CD4-positive, alpha-beta T cell treated with Interleukin-15 for 1 hour (primary cell): ENCODE measurements around the gene TRAF3.

ENCODE experiments used
- DNase-seq: peaks from one replicate; pipeline ENCODE4 v3.0.0-alpha.2; 2020

The TRAF3 gene

DNA sequence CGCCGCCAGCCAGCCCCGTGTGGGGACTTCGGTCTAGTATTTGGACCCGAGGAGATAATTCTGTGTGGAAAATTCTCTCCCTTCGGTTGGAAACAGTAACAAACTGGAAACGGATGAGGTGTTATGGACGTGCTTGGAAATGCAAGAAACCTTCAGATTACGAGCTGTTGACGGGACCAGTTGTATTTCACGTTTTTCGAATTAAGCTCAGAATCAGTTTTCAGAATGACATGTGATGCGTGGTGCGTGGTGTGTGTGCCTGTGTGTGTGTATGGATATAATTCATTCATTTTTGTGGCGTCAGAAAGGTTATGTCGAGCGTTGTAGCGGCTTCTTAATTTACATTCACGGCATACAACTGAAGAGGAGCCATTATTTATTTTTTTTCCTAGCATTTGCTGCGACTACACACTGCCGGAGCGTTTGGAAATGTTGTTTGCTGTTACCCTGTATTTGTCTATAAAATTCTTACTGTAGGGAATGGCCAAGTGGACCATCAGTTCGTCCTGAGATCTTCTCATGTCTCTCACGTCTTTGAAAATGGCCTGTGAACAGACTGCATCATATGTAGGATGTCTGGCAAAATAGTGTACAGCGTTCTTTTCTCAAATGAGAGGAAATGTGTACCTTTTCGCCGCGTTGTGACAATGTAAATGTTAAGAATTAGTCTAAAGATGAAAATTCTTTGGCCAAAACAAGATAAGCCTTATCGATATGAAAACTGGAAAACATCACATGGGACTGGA, 1.3 kb downstream of the TRAF3 start:
- DNase-seq, result no peak

DNA sequence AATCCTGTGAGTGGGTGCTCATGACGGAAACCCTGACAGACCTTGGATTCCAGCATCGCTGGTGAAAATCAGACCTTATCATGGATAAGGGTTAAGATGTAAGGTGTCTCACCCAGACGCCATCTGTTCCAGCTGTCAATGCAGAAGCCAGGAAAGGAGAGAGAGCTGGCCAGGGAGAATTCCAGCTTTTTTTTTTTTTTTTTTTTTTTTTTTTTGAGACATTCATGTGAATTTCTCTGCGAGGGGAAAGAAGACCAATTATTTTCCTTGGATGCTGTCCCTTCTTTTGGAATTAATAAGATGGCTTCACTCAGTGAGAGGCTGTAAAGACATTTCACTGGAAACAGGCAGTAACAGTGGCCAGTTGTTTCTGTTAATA, 1.8 kb downstream of the TRAF3 start:
- DNase-seq, result no peak

DNA sequence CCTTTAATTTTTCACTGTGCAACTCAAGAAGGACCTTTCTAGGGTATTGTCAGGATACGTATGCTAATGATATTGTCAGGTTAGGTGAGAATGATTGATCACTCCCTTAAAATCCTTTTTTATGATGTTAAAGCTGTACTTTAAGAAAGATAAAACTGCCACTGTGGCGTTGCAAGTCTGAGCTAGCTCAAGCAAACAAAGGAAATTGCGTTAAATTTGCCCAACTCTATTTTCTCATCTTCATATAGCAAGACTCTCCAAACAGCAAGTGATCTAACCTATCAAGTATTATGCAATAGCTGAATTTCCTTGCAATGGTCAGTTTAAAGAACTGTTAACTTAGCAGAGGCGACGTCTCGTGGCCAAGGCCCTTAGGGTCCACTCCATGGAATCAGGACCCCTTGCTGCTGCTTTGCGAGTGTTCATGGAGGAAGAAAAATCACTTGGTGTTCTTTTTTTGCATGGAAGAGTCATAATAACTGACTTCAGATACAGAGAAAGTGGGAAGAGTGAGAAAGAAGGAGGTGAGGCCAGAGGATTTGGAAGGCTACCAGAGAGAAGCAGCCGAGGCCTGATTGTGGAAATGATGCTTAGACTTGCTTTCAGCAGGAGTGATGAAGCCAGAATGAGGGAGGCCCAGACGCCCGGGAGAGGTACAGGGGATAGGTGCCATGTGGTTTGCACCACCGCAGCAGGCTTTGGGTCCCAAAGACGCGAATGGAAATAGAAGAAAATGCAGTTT, 2.5 kb downstream of the TRAF3 start:
- DNase-seq, result no peak

DNA sequence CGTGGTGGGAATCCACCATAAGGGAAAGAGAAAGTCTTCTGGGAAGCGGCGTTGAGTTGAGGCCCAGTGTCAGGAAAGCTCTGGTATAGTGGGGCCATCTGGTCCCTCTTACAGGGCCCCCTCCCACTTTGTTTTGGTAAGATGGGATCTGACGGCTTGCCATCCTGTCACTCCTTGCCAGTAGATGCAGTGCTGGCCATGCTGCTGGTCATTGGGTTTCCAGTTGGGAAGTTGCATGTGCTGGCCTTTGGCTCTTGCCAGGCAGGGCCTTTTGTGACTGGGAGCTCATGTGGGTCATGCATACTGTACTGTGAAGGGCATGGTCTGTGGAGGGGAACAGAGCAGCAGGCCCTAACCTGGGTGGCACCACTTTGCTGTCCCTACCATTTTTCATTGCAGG, 3.8 kb downstream of the TRAF3 start:
- no peak for DNase-seq

DNA sequence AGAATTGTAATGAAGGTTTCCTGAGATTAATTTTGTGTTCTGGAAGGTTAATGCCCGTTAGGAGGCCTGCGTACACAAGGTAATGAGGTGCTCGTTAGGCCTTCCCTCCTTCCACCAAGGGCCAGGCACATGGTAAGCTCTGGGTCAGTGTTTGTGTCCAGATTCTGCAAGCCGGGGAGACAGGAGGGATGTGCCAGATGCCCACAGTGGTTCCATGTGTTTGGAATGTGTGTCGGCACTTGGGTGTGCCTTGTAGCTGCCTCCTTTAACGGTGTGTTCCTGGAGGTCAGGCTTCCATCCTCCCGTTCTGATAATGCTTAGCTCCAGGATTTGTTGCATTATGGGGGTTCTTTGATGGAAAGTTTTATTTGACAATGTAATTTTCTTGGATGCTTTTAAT, 5.7 kb downstream of the TRAF3 start:
- DNase-seq, result no peak

DNA sequence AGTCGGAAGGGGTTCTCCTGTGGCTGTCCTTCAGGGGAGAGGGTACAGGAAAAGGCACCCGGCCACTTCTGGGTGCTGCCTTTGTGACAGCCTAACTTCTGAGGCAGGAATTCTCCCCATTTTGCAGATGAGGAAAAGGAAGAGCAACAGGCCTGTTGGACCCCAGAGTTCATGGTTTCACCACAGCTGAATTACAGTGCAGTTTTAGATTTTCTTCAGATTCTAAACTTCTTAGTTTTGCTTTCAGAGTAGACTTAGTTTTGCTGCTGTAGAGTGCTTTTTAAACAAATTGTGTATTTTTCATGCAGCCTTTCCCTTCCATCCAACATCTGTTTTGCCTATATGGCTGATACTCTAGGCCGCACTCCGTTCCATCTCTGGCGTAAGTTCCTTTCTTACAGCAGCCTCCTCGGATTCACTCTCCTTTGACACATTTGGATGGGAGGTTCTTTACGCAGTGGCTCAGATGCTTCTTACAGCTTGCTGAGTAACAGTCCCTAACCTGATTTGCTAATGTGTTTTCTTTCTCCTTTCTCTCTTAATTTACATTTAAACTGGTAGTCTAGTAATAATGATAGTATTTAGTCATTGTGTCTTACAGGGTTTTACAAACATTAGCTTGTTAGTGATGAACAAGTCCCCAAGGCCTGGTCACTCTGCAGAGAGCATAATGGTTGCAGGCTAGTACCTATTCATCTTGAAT, 7.8 kb downstream of the TRAF3 start:
- no peak for DNase-seq

DNA sequence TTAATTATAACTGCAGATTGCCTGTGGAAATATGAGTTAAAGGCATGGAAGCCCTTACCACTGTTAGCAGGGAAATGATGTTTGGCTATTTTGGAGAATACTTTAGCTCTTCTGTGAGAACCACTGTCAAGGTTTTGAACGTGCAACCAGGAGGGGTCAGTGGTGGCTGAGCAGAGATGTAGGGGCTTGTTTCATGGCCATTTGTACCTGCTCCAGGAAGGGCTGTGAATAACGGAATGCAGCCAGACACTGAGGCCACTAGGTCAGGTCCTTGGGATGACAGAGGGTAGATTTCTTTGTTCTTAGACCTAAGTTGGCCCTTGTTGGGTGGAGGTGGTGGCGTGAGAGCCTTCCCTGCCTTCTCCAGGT, 8.3 kb downstream of the TRAF3 start:
- DNase-seq, result no peak

DNA sequence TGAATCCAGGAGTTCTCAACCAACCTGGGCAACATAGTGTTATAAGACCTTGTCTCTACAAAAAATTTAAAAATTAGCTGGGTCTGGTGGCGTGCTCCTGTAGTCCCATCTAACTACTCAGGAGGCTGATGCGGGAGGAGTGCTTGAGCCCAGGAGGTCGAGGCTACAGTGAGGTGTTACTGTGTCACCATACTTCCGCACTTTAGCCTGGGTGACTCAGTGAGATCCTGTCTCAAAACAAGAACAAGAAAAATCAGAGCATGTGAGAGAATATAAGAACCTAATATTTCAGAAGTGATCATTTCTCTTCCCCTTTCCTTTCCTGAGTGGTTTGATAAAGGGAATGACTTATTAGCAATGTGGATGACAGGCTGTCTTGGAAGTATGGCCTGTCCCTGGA, 9.5 kb downstream of the TRAF3 start:
- DNase-seq, result no peak

DNA sequence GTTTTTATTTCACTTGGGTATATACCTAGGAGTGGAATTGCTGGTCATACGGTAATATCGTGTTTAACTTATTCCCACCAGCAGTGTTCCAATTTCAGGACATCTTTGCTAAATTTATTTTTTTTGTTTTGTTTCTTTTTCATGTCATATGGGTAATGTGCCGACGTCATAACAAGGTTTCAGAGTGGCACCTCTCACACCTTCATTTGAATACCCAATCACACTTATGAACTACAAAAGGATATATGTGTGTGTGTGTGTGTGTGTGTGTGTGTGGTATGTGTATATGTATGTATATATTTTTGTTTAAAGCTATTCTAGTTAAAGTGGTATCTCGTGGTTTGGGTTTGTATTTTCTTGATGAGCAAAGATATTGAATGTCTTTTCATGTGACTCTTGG, 12.1 kb downstream of the TRAF3 start:
- DNase-seq, result no peak

DNA sequence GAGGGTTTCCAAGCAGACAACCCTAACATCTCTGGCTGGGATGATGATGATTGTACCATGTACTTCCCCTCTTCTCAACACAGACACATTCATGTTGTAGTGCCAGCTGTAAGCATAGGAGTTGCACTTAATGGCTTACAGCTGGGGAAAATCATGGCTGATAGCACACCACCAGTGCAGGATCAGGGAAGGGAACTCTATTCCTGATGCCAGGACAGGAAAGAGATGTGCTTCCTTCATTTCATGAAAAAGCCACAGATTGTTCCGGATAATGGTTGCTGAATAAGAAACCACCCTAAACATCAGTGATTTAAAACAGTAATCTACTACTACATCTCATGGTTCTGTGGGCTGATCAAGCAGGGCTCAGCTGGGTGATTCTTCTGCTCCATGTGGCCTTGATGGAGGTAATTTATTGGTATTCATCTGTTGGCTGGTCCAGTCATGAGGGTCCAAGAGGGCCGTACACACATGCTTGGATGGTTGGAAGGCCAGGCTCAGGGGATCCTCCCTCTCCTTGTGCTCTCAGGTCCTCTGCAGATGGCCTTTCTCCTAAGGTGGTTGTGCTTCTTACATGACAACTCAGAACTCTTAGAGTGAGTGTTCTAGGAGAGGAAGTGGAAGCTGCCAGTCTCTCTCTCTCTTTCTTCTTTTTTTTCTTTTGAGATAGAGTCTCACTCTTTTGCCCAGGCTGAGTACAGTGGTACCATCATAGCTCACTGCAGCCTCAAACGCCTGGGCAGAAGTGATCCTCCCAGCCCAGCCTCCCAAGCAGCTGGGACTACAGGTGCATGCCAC, 16.5 kb downstream of the TRAF3 start:
- DNase-seq, result no peak

DNA sequence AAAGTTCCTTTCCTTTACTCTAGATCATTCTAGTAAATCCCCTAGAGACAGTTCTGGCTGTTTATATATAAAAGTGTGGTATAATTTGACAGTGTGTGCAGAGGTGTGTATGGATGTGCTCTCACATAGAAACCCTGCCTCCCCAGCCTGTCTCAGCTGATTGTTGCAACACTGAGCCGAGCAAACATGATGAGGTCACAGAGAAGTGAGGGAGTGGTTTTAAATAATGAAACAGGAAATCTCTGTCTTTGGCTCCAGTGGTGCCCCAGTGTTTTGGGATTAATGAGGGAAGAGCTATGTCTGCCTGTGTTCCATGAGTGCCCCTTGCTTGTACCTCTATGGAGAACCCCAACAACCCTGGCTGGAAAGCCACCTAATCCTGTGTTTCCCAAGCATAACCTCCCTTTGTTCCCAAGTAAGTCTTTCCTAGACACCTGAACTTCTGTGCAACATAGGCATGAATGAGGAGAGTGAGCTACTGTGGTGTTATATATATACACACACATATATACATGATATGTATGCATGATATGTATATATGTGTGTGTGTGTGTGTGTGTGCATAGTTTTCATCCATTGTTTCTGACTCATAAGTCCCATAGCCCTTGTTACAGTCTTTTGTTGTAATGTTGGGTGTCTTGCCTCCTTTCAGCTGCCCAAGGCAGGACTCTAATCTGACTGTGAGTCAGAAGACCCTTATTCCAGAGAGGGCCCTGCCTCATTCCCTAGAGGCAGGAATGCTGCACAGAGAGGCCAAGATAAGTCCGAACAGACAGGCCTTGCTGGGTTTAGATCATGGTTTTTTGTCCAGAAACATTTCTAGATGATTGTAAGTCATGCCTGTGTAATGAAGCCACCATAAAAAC, 18.0 kb downstream of the TRAF3 start:
- peak; percentile 52 for DNase-seq

DNA sequence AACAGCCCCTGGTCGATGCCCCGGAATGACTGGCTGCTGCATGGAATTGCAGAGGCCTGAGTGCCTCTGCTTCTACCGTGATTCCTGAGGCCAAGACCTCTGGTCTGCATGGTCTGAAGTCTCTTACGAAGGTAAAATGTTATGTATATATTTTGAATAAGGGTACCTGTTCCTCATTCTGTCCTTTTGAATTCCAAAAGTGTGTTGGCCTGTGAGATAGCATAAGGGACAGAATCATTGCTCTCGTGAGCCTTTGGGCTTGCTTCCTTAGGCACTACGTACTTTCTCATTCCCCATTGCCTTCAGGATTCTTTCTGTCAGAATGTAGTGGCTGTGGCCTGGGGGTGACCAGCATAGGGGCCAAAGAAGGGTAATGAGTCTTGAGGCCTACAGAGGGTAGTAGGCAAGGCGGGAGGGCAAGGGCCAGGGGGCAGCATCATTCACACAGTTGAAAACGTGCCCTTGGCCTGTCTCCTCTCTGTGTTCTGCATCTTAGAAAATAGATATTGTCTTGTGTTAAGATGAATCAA, 19.5 kb downstream of the TRAF3 start:
- no peak for DNase-seq

DNA sequence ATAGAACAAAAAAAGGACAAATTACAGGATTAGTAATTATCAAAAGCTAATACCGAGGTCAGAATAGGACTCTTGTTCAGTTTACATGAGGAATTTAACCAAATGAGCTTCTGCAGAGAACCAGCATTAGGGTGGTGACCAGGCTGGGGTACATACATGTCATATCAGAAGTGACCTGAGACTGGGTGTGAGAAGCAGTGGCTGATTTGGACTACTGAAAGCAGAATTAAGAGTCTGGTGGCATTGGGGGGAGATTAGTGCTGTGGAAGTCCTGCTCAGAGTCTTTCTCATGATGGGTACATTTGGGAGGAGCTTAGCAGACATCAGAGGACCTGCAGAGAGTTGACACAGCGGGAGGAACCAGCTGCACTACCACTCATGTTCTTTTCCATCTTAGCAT, 21.7 kb downstream of the TRAF3 start:
- no peak for DNase-seq

DNA sequence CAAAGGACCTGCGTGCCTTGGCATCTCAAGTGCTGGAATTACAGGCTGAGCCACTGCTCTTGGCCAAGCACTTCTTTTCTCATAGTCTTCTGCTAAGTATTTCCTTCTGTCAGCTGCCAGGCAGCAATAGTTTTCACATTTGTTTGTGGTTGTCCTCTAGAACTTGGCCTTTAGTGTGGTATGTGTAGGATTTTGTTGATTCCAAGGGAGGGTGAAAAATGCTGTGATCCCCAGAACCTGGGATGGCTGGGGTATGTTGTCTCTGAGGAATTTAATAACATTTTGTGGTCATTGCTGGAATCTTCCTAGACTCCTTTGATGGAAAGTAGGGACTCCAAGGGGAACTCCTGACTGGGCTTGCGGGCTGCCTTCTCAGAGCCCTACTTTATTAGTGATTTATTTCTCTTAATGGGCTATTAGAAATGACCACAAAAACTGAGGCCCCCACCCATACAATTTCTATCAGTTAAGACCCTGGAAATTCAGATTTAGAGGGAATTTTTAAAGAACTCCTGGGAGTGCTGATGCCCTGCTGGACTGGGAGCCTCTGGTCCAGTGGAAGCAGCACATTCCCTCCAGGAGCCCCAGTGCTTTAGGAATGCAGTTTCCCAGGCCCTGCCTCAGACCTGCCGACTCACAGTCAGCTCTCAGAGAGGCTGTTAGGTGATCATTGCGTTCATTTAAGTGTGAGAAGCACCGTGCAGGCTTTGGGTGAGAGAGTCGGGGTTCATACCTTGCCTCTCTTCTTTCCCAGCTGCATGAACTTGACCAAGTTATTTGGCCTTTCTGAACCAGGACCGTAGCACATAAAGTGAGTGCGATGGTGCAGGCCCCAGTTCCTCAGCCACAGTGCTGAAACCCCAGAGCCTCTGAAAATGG, 22.7 kb downstream of the TRAF3 start:
- DNase-seq, result no peak

DNA sequence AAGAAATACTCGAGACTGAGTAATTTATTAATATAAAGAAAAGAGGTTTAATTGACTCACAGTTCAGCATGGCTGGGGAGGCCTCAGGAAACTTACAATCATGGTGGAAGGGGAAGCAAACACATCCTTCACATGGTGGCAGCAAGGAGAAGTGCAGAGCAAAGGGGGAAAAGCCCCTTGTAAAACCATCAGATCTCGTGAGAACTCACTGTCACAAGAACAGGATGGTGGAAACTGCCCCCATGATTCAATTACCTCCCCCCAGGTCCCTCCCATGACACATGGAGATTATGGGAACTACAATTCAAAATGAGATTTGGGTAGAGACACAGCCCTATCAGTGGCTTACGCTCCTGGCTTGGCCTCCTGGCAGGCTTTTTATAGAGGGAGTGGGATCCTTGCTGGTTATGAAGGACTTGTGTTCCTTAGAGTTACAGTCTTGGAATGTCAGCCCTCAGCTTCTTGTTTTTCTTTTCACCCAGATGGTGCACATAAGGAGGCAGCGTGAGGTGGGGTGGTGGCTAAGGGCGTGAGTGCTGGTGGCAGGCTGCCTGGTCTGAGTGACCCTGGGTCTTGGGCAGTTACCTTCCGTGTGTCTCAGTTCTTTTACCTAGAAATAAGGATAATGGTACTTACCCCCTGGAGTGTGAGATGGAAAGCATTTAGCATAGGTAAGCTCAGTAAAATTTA, 25.7 kb downstream of the TRAF3 start:
- DNase-seq, result no peak

DNA sequence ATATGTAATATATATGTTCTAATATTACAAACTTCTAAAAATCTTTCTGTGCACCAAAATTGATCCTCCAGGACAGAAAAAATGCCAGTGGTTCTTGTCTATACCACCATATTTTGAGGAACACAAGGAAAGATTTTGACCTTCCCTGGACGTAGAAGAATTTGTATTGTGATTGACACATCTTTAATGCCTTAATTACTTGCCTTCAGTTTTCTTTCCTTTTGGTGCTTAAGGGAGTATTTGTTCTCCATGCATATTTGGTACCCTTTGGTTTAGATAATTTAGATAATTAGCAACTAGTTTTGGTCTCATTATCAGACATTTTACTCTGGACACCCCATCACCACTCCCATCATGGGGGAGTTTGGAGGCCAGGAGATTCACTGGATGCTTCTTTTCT, 27.6 kb downstream of the TRAF3 start:
- no peak for DNase-seq

DNA sequence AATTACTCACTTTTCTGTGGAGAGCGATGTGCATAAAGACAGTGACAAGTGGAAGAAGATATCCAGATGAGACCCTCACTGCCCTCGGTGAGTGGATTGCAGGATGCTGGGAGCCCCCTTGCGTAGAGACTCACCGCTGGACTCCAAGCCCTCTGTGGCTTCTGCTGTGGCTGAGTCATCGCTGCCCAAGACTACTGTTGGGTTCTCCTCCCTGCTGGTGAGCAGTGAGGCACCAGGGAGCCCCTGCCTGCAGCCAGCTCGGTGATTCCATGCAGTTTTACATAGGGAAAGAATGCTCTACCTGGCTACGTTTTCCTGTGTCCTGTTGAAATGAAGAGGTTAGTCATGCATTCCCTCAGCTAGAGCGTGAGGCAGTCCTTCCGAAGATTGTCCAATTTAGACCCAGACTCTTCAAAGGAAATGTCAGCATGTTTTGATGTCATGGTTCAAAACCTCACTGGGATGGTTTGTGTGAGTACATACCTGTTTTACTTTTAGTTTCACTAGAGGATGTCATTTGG, 28.2 kb downstream of the TRAF3 start:
- no peak for DNase-seq

DNA sequence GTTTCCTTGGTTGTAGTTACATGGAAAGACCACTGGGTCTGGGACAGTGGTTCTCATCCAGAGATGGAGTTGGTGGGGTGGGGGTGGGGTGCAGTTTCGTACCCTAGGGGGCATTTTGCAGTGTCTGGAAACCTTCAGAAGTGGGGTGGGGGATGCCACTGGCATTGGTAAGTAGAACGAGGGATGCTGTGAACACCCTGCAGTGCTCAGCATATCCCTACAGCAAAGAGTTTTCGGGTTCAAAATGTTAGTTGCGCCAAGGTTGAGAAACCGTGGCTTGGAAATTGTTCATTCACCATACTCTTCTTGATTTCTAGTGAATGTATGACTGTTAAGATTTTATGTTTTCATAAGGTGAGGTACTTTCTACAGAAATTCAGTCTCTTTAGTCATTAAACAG, 28.7 kb downstream of the TRAF3 start:
- no peak for DNase-seq

DNA sequence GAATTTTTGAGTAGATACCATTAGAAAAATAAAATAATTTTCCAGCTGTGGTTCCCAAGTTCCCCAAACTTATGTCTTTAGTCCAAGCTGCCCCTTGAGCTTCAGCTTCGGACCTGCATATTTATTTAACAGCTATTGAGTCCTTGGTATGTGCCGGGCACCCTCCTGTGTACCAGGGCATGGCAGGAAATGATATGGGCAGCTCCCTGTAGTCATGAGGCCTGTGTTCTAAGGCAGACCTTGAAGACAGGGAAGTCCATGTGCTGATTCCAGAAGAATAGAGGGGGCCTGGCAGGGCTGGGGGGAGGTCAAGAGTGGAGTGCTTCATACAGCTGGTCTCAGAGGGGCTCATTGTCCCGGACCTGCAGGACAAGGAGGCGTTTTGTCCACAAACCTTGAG, 29.2 kb downstream of the TRAF3 start:
- DNase-seq, result no peak

DNA sequence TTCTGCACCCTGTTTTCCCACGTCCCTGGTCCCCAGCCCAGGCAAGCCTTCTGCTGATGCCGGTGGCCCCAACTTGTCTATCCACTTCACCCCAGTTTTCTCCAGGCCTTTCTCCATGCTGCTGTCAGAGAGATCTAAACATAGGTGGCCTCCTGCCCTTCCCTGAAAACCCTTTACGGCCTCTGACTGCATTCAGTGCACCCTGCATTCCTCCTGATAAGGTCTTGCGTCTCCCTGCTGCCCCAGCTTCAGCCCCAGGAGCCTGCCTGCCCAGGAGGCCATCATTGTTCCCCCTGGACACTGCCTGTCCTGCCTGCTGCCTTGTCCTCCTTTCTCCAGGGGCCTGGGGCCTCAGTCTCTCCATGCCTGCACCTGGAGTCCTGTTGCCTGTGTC, 29.8 kb downstream of the TRAF3 start:
- no peak for DNase-seq
